Placental pericyte (primary cell): Measurements from ENCODE around the gene CPHXL. TPM values are rescaled to one million over a fixed set of nuclear protein-coding genes. Genes with fewer than 3 reads are reported as not detected.

Experiments used
- small RNA-seq: library from RNA; depleted of rRNA; stranded (forward); fragments of <200 nt; gene quantifications from one replicate; pipeline ENCODE3, GENCODE V24; 2012; ENCODE audit warnings: low replicate concordance
- total RNA-seq: library from RNA; depleted of rRNA; stranded (reverse); fragments of >200 nt; gene quantifications from 2 replicates; pipeline ENCODE4 v1.2.3, GENCODE V29; 2012

Gene CPHXL
- not detected in 2 replicates for total RNA-seq

DNA sequence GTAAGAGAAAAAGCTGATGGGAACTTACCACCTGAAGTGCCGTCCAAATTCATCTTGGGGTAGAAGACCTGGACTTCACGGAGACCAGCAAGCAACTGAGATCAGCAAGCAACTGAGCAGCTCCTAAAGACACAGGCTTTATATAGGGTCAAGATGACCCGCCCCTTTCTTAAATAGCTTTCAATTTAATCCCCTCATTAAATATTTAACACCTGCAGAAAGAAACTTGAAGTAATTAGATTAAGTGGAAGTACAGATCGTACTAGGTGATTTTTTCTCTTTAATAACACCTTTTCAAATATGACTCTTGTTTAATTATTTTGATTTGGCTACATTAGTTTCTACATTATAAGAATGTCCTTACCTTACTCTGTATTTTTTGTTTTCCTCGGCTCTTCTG is at the start of gene CPHXL:
CPHXL (minus strand) TSS at position 101 of the 400 bp plus-strand sequence; CDS start at position 53, 48 bp downstream.

DNA sequence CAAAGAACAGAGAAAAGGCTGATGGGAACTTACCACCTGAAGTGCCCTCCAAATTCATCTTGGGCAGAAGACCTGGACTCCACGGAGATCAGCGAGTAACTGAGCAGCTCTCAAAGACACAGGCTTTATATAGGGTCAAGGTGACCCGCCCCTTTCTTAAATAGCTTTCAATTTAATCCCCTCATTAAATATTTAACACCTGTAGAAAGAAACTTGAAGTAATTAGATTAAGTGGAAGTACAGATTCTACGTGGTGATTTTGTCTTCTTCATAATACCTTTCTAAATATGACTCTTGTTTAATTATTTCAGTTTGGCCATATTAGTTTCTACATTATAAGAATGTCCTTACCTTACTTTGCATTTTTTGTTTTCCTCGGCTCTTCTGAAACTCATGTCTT is 24.9 kb downstream of the CPHXL start, which contains the start of gene DUXB:
DUXB (minus strand) TSS at position 101 of the 400 bp plus-strand sequence; CDS start at position 58, 43 bp downstream.

DNA sequence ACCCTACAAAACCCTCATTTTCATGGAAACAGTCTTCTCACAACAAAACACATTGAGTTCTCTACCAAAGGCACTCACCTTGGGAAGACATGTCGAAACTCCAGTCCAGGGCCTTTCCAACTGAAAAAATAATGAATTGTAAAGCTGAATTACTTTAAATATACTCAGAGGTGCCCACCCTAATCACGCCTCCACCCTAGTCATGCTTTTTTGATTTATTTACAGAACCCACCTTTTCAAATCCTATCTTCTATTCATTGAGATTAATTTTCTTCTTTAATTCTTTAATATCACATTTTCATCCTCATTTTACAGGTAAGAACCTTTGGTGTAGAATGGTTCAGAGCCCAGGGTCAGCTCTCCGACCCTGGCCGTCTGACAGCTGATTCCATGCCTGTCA is 49.4 kb downstream of the CPHXL start, which contains the start of gene CPHXL2:
CPHXL2 (minus strand) TSS at position 101 of the 400 bp plus-strand sequence; CDS start at position 91, 10 bp downstream.

Small RNAs within 50 kb of the gene (small RNA-seq; reads per million reads assigned to genes)
- gene RN7SL520P, result not detected

Other genes with a start within 250 kb of the CPHXL start
- gene CHST6, start 231.0 kb downstream of the CPHXL start, total RNA-seq, result under 0.01 and 0.14 TPM in 2 replicates
- under 0.01 TPM in 2 replicates for gene CHST5, start 190.4 kb downstream of the CPHXL start, total RNA-seq
- 14.7 and 27.8 TPM in 2 replicates for gene TMEM231, start 170.2 kb downstream of the CPHXL start, total RNA-seq
- gene GABARAPL2, start 160.1 kb downstream of the CPHXL start, total RNA-seq, result 30.8 and 44.6 TPM in 2 replicates
- gene ADAT1, start 103.2 kb downstream of the CPHXL start, total RNA-seq, result 56.9 and 80.6 TPM in 2 replicates
- gene KARS1, start 78.8 kb downstream of the CPHXL start, total RNA-seq, result 160 and 162 TPM in 2 replicates
- 31.5 and 34.8 TPM in 2 replicates for gene TERF2IP, start 78.7 kb downstream of the CPHXL start, total RNA-seq
- gene CPHXL2, start 49.5 kb downstream of the CPHXL start, total RNA-seq, result not detected in 2 replicates
- not detected in 2 replicates for gene DUXB, start 25.0 kb downstream of the CPHXL start, total RNA-seq